Loucy (cell line): ENCODE results near the gene KANSL1.
"Not testable (repeated sequence)": the region's sequence is repeated elsewhere in the genome, so short reads cannot be mapped to it uniquely, and the experiment has no call there.

ENCODE experiments used
- EZH2phosphoT487 ChIP-seq: fragments of 200-600 bp; IDR thresholded peaks from 2 replicates; pipeline ENCODE4 v1.6.1; 2018; ENCODE audit warnings: antibody characterized with exemption, mild to moderate bottlenecking, moderate library complexity, borderline replicate concordance
- TF ChIP-seq, protein P1 (sequence below): fragments of 200-600 bp; sonication (generic); conservative IDR thresholded peaks from 2 replicates; pipeline ENCODE4 v1.5.1; 2014; ENCODE audit warnings: mild to moderate bottlenecking, antibody characterized with exemption, low read length

- TF ChIP-seq, protein P1, sequence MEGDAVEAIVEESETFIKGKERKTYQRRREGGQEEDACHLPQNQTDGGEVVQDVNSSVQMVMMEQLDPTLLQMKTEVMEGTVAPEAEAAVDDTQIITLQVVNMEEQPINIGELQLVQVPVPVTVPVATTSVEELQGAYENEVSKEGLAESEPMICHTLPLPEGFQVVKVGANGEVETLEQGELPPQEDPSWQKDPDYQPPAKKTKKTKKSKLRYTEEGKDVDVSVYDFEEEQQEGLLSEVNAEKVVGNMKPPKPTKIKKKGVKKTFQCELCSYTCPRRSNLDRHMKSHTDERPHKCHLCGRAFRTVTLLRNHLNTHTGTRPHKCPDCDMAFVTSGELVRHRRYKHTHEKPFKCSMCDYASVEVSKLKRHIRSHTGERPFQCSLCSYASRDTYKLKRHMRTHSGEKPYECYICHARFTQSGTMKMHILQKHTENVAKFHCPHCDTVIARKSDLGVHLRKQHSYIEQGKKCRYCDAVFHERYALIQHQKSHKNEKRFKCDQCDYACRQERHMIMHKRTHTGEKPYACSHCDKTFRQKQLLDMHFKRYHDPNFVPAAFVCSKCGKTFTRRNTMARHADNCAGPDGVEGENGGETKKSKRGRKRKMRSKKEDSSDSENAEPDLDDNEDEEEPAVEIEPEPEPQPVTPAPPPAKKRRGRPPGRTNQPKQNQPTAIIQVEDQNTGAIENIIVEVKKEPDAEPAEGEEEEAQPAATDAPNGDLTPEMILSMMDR = not testable (repeated sequence)
- TF ChIP-seq EZH2phosphoT487 = not testable (repeated sequence)
Measured at GRCh38 chr17:46181316-46181715, 11.9 kb downstream of the KANSL1 start.
